Naive thymus-derived CD4-positive, alpha-beta T cell (primary cell): ENCODE results near the gene NR0B1. TPM values are rescaled to one million over a fixed set of nuclear protein-coding genes. Genes with fewer than 3 reads are reported as not detected.
A peak's percentile ranks its signal among the peaks of the same experiment; 100 is the strongest.

Experiments
- ATAC-seq: fragments of 150-1000 bp; cut with Tn5 transposase; 2 replicates; pipeline ENCODE4 v1.10.0; 2021; ENCODE audit warnings: mild to moderate bottlenecking, moderate library complexity
- CTCF ChIA-PET: fragments of 350-600 bp; sonication (Branson Sonifier 250); formaldehyde crosslinking; loops from one replicate; lab custom pipeline; 2021; ENCODE audit warnings: antibody characterized with exemption; lab: Charles Lee
- POLR2A ChIA-PET: fragments of 350-600 bp; sonication (Branson Sonifier 250); formaldehyde crosslinking; loops from one replicate; lab custom pipeline; 2021; ENCODE audit warnings: antibody characterized with exemption, inconsistent platforms; lab: Charles Lee
- DNase-seq, 9 donors: peaks; one replicate each; pipeline versions ENCODE4 v3.0.0 to v3.0.0-alpha.2; 2020 to 2022; ENCODE audit warnings: mixed read lengths in 1 of 9
- H3K27ac ChIP-seq: one replicate; pipeline ENCODE4 v1.7.0; 2013; ENCODE audit warnings: mild to moderate bottlenecking, low read depth, low read length, moderate library complexity
- H3K27me3 ChIP-seq, 2 donors: one replicate each; pipeline ENCODE4 v1.7.0; 2013; ENCODE audit warnings: low read length in 2 of 2, mild to moderate bottlenecking in 2 of 2, moderate library complexity in 2 of 2; ENCODE audit not compliant: control insufficient read depth in 2 of 2, insufficient read depth in 2 of 2
- H3K36me3 ChIP-seq, 3 experiments: 1 replicate in 2 of 3; 2 replicates in 1 of 3; pipeline ENCODE4 v1.7.0; 2013; ENCODE audit warnings: low read length in 3 of 3, mild to moderate bottlenecking in 3 of 3, moderate library complexity in 1 of 3; ENCODE audit not compliant: insufficient read depth in 3 of 3, control insufficient read depth in 2 of 3
- H3K4me1 ChIP-seq, 2 donors: one replicate each; pipeline ENCODE4 v1.7.0; 2013; ENCODE audit warnings: low read length in 2 of 2, mild to moderate bottlenecking in 2 of 2, moderate library complexity in 1 of 2; ENCODE audit not compliant: control insufficient read depth in 2 of 2, insufficient read depth in 2 of 2
- H3K4me3 ChIP-seq: 2 replicates; pipeline ENCODE4 v1.7.0; 2013; ENCODE audit warnings: mild to moderate bottlenecking, low read length
- H3K9me3 ChIP-seq, 3 experiments: 1 replicate in 2 of 3; 2 replicates in 1 of 3; pipeline ENCODE4 v1.7.0; 2013; ENCODE audit warnings: low read length in 3 of 3; ENCODE audit not compliant: control insufficient read depth in 2 of 3
- H3K27ac Mint-ChIP-seq, 9 donors: one replicate each; pipeline ENCODE4 v1.8.0; 2020 to 2022; ENCODE audit warnings: mixed read lengths in 9 of 9, mild to moderate bottlenecking in 8 of 9, moderate library complexity in 5 of 9, inconsistent platforms in 2 of 9
- H3K27me3 Mint-ChIP-seq, 5 donors: one replicate each; pipeline ENCODE4 v1.8.0; 2021 to 2022; ENCODE audit warnings: mixed read lengths in 5 of 5, mild to moderate bottlenecking in 1 of 5
- H3K36me3 Mint-ChIP-seq, 5 donors: one replicate each; pipeline ENCODE4 v1.8.0; 2020 to 2022; ENCODE audit warnings: mixed read lengths in 5 of 5, mild to moderate bottlenecking in 3 of 5, inconsistent platforms in 1 of 5
- H3K4me1 Mint-ChIP-seq, 7 donors: one replicate each; pipeline ENCODE4 v1.8.0; 2020 to 2022; ENCODE audit warnings: mixed read lengths in 7 of 7, mild to moderate bottlenecking in 3 of 7, inconsistent platforms in 1 of 7
- H3K4me3 Mint-ChIP-seq, 10 donors: one replicate each; pipeline ENCODE4 v1.8.0; 2020 to 2022; ENCODE audit warnings: mild to moderate bottlenecking in 10 of 10, mixed read lengths in 10 of 10, moderate library complexity in 6 of 10, inconsistent platforms in 2 of 10
- H3K9me3 Mint-ChIP-seq, 11 donors: one replicate each; pipeline ENCODE4 v1.8.0; 2020 to 2022; ENCODE audit warnings: mixed read lengths in 11 of 11, mild to moderate bottlenecking in 4 of 11, inconsistent platforms in 1 of 11, moderate library complexity in 1 of 11
- intact Hi-C, 2 donors: fragments of 100-400 bp; cut with micrococcal nuclease; formaldehyde crosslinking; loops; one replicate each; pipeline ENCODE4 v1.15.1; 2023
- polyA plus RNA-seq, 2 donors: library from polyadenylated mRNA; unstranded; fragments of 300-500 nt; fragmentation: Illumina TruSeq; gene quantifications; one replicate each; pipeline ENCODE4 v1.2.3, GENCODE V29; 2021
- total RNA-seq, 6 experiments: library from RNA in 5 of 6; stranded (reverse) in 5 of 6; gene quantifications; 1 replicate in 5 of 6; 2 replicates in 1 of 6; pipeline ENCODE4 v1.2.3 and lab custom pipeline; 2021 to 2026

Gene NR0B1
- total RNA-seq, result not detected
- polyA plus RNA-seq, result not detected
- total RNA-seq (lab: John Stamatoyannopoulos, UW), result not detected

- ChIA-PET POLR2A (no interaction called here), CTCF (no interaction called here)
- H3K27me3 Mint-ChIP-seq, result peaks cover 4 to 24% (median 14%) of the 10 kb centered on the region in 5 donors
- intact Hi-C loops, result no loop called here
- Histone ChIP-seq H3K36me3 (no peaks in the 10 kb centered on the region), H3K4me1 (no peaks in the 10 kb centered on the region), H3K9me3 (no peaks in the 10 kb centered on the region), H3K27me3 (no peaks in the 10 kb centered on the region), H3K4me3 (no peak within 1 kb of the TSS), H3K27ac (no peak within 1 kb of the TSS)
- H3K36me3 Mint-ChIP-seq, result no peaks in the 10 kb centered on the region
- peaks cover 0 to 5% (median 0%) of the 10 kb centered on the region in 11 donors for H3K9me3 Mint-ChIP-seq
- ATAC-seq, result no peak
- H3K4me1 Mint-ChIP-seq, result no peaks in the 10 kb centered on the region
- no peak for DNase-seq
- no peak within 1 kb of the TSS for H3K27ac Mint-ChIP-seq
- H3K4me3 Mint-ChIP-seq, result peak within 1 kb of the TSS in 1 of 10 donors; percentile 44
These were observed at the start of gene NR0B1 for GRCh38 chrX:30309139-30309571. TSS of gene NR0B1 (minus strand) at chrX:30309390. CDS start at chrX:30309363, 27 bp downstream.

GRCh38 chrX:30349946-30350345, 40.8 kb upstream of the NR0B1 start:
- H3K27me3 Mint-ChIP-seq, result no peaks in the 10 kb centered on the region
- H3K4me3 Mint-ChIP-seq, result no peak overlapping the region
- Histone ChIP-seq H3K27ac (no peak overlapping the region), H3K4me3 (no peak overlapping the region), H3K4me1 (no peaks in the 10 kb centered on the region), H3K36me3 (no peaks in the 10 kb centered on the region), H3K27me3 (no peaks in the 10 kb centered on the region), H3K9me3 (peaks cover 0 to 3% (median 0%) of the 10 kb centered on the region in 3 experiments)
- no peaks in the 10 kb centered on the region for H3K4me1 Mint-ChIP-seq
- no peak overlapping the region for H3K27ac Mint-ChIP-seq
- DNase-seq (no peak), ATAC-seq (no peak)
- intact Hi-C loops, result no loop called here
- POLR2A ChIA-PET, result no interaction called here
- CTCF ChIA-PET, result no interaction called here
- H3K36me3 Mint-ChIP-seq, result no peaks in the 10 kb centered on the region
- peaks cover 0 to 31% (median 9%) of the 10 kb centered on the region in 11 donors for H3K9me3 Mint-ChIP-seq

GRCh38 chrX:30343206-30343605, 34.0 kb upstream of the NR0B1 start:
- Mint-ChIP-seq H3K4me1 (no peaks in the 10 kb centered on the region), H3K27ac (no peak overlapping the region), H3K9me3 (peaks cover 0 to 5% (median 0%) of the 10 kb centered on the region in 11 donors), H3K36me3 (no peaks in the 10 kb centered on the region), H3K27me3 (peaks cover 0 to 3% (median 0%) of the 10 kb centered on the region in 5 donors), H3K4me3 (no peak overlapping the region)
- Histone ChIP-seq H3K27ac (no peak overlapping the region), H3K4me1 (no peaks in the 10 kb centered on the region), H3K4me3 (no peak overlapping the region), H3K9me3 (no peaks in the 10 kb centered on the region), H3K36me3 (no peaks in the 10 kb centered on the region), H3K27me3 (no peaks in the 10 kb centered on the region)
- ATAC-seq (no peak), DNase-seq (no peak)
- POLR2A ChIA-PET, result no interaction called here
- intact Hi-C loops, result no loop called here
- CTCF ChIA-PET, result no interaction called here

- intact Hi-C loops, result no loop called here
- ChIA-PET POLR2A (no interaction called here), CTCF (no interaction called here)
- Histone ChIP-seq H3K9me3 (no peaks in the 10 kb centered on the region), H3K36me3 (no peaks in the 10 kb centered on the region), H3K27ac (no peak overlapping the region), H3K27me3 (no peaks in the 10 kb centered on the region), H3K4me1 (no peaks in the 10 kb centered on the region), H3K4me3 (no peak overlapping the region)
- DNase-seq, result no peak
- H3K4me3 Mint-ChIP-seq, result no peak overlapping the region
- H3K9me3 Mint-ChIP-seq, result peaks cover 0 to 5% (median 0%) of the 10 kb centered on the region in 11 donors
- peaks cover 0 to 3% (median 0%) of the 10 kb centered on the region in 5 donors for H3K27me3 Mint-ChIP-seq
- no peaks in the 10 kb centered on the region for H3K36me3 Mint-ChIP-seq
- no peaks in the 10 kb centered on the region for H3K4me1 Mint-ChIP-seq
- no peak for ATAC-seq
- no peak overlapping the region for H3K27ac Mint-ChIP-seq
These were observed 31.6 kb upstream of the NR0B1 start for GRCh38 chrX:30340753-30341152.

- ChIA-PET POLR2A (no interaction called here), CTCF (no interaction called here)
- H3K36me3 Mint-ChIP-seq, result no peaks in the 10 kb centered on the region
- H3K27ac Mint-ChIP-seq, result no peak overlapping the region
- Histone ChIP-seq H3K27me3 (no peaks in the 10 kb centered on the region), H3K36me3 (no peaks in the 10 kb centered on the region), H3K9me3 (no peaks in the 10 kb centered on the region), H3K4me1 (no peaks in the 10 kb centered on the region), H3K4me3 (no peak overlapping the region), H3K27ac (no peak overlapping the region)
- no peak overlapping the region for H3K4me3 Mint-ChIP-seq
- peaks cover 0 to 8% (median 4%) of the 10 kb centered on the region in 5 donors for H3K27me3 Mint-ChIP-seq
- ATAC-seq, result no peak
- no peaks in the 10 kb centered on the region for H3K4me1 Mint-ChIP-seq
- no peak for DNase-seq
- peaks cover 0 to 4% (median 0%) of the 10 kb centered on the region in 11 donors for H3K9me3 Mint-ChIP-seq
- intact Hi-C loops, result no loop called here
These were observed 18.6 kb upstream of the NR0B1 start for GRCh38 chrX:30327762-30328161.

GRCh38 chrX:30317308-30317707, 8.1 kb upstream of the NR0B1 start:
- H3K27me3 Mint-ChIP-seq, result peaks cover 0 to 5% (median 0%) of the 10 kb centered on the region in 5 donors
- H3K27ac Mint-ChIP-seq, result no peak overlapping the region
- Histone ChIP-seq H3K36me3 (no peaks in the 10 kb centered on the region), H3K4me1 (no peaks in the 10 kb centered on the region), H3K27me3 (no peaks in the 10 kb centered on the region), H3K27ac (no peak overlapping the region), H3K4me3 (no peak overlapping the region), H3K9me3 (no peaks in the 10 kb centered on the region)
- H3K9me3 Mint-ChIP-seq, result peaks cover 0 to 6% (median 0%) of the 10 kb centered on the region in 11 donors
- intact Hi-C loops, result no loop called here
- no peaks in the 10 kb centered on the region for H3K4me1 Mint-ChIP-seq
- no peak overlapping the region for H3K4me3 Mint-ChIP-seq
- DNase-seq (no peak), ATAC-seq (no peak)
- CTCF ChIA-PET, result no interaction called here
- no peaks in the 10 kb centered on the region for H3K36me3 Mint-ChIP-seq
- POLR2A ChIA-PET, result no interaction called here

- POLR2A ChIA-PET, result no interaction called here
- Histone ChIP-seq H3K27ac (no peak overlapping the region), H3K4me1 (no peaks in the 10 kb centered on the region), H3K9me3 (no peaks in the 10 kb centered on the region), H3K36me3 (no peaks in the 10 kb centered on the region), H3K4me3 (no peak overlapping the region), H3K27me3 (no peaks in the 10 kb centered on the region)
- H3K4me1 Mint-ChIP-seq, result no peaks in the 10 kb centered on the region
- peaks cover 0 to 12% (median 7%) of the 10 kb centered on the region in 5 donors for H3K27me3 Mint-ChIP-seq
- intact Hi-C loops, result no loop called here
- H3K36me3 Mint-ChIP-seq, result no peaks in the 10 kb centered on the region
- H3K9me3 Mint-ChIP-seq, result peaks cover 0 to 6% (median 0%) of the 10 kb centered on the region in 11 donors
- no peak overlapping the region for H3K4me3 Mint-ChIP-seq
- ATAC-seq (no peak), DNase-seq (no peak)
- no peak overlapping the region for H3K27ac Mint-ChIP-seq
- CTCF ChIA-PET, result no interaction called here
These were observed 4.1 kb upstream of the NR0B1 start for GRCh38 chrX:30313322-30313721.
